Renal pelvis (tissue), 4 donors: Measurements from ENCODE around the gene PRKCB. TPM values are rescaled to one million over a fixed set of nuclear protein-coding genes. Genes with fewer than 3 reads are reported as not detected.
A peak's percentile ranks its signal among the peaks of the same experiment; 100 is the strongest.
"Not testable (repeated sequence)": the region's sequence is repeated elsewhere in the genome, so short reads cannot be mapped to it uniquely, and the experiment has no call there.

Experiments used
- DNase-seq: peaks from one replicate; pipeline ENCODE4 v3.0.0-alpha.2; 2013
- polyA plus RNA-seq, 3 donors: library from polyadenylated mRNA; unstranded; fragments of 120-200 nt; gene quantifications; one replicate each; pipeline ENCODE4 v1.2.1, GENCODE V29; 2013; ENCODE audit not compliant: insufficient read length in 3 of 3

PRKCB gene
- polyA plus RNA-seq, 3 donors, result 2.6 to 4.5 (median 3.8) TPM

DNA sequence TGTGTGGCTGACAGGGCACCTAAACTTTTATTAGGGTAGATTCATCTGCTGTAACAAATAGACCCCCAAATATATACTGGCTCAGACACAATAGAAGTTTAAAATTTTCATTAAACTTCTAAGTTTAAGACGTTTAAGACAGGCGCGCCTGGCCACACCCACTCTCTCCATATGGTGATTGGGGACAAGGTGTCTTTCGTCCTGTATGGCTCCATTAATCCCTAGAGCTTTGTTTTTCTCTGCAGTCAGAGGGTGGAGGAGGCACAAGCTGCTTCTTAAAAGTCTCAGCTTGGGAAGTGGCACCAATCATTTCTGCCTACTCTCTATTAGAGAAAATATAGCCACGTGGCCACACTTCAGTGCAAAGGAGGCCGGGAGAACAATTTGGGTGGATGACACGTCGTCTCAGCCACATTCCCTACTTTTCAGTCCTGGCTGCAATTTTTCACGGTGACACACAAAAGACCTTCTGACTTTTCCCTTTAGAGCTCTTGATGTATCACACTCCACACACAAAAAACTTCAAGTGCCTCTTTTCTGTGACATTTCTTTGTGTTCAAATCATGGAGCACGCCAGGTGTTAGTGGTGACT, 294.8 kb downstream of the PRKCB start:
- DNase-seq, result no peak

DNA sequence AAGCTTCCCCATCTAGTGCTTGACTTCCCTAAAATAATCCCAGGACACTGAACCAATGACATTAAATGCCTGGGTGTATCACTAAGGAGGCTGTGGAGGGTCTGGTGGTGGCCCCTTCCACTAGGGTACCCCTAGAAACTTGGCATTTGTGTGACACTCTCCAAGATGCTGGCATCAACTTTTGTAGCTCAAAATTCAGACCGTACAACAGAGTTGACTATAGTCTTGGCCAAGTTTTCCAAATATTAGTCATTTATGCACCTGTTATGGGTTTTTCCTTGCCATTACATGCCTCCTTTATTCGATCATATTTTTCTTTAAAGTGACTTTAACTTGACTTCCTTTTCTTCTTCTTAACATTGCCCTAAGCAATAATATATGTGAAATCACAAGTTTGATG, 295.5 kb downstream of the PRKCB start:
- no peak for DNase-seq

DNA sequence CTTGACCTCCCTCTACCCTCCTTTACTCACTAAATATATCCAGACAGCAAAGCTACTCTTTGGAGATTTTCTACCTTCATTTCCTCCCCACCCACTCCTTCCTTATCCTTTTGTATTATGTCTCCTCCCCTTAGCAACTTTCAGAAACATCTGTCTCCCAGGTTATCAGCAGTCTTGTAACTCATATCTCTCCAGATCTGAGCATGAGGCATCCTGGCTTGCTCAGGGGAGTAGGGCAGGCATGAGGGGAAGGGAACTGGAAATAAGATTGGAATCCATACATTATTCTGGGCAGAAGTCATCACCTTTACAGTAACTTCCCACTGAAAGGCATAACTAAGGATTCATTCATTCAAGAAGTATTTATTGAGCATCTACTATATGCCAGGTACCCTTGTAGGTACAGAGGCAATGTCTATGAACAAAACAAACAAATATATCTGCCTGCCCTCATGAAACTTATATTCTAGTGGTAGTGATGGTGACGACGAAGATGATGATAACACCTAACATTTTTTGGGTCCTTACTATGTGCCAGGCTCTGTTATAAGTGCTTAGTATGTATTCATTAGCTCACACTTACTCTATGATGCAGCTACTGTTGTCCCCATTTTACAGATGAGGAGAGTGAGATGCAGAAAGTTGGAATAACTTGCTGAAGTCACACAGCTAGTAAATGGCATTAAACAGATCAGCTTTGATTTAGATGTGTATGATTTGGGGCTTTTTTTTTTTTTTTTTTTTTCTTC, 296.4 kb downstream of the PRKCB start:
- no peak for DNase-seq

DNA sequence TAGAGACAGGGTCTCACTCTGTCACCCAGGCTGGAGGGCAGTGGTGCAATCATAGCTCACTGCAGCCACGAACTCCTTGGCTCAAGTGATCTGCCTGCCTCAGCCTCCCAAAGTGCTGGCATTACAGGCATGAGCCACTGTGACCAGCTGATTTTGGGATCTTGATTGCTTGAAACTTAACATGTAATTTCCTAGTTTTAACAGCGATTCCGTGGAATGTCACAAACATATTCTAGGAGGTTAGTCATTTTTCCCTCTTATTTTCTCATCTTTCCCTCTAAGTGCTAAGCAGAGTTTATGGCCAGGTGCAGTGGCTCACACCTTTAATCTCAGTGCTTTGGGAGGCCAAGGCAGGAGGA, 297.0 kb downstream of the PRKCB start:
- no peak for DNase-seq

DNA sequence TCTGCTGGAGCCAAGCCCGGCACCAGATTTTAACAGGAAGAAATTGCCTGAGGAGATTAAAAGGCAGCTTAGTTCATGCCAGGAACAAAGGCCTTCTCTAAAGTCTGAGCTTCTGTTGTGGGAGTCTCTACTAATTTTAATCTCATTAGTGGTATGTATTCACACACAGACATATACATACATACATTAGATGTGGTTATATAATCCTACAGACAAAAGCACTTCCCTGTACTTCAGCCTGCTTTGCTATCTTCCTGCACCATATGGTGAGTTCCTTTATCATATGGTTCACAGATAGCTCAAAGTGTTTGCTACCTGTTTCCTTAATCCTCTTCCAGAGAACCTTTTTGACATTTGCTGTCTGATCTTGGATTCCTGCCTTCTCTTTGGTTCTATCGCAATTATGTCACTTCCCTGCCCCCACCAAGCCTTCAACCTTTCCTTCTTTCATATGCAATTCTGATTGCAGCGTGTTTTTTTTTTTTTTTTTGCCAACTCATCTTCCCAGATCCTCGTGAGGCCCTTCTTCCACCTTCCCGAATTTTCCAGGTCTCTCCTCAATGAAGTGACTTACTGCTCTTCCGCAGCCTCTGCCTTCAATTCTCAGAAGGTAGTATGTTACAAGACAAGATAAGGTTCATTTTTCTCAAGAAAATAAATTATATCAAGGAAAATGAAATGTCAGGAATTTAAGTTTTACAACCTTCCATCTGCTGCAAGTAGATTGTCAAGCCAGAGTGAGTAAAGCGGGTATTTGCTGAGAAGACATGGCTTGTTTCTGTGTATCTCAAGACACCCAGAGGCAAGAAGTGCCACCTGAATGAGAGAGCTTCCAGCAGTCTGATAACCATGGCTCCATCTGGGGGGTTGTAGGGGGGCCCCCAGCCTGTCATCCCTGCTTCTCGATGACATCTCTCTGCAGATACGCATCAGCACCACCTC, 300.1 kb downstream of the PRKCB start:
- DNase-seq, result no peak

DNA sequence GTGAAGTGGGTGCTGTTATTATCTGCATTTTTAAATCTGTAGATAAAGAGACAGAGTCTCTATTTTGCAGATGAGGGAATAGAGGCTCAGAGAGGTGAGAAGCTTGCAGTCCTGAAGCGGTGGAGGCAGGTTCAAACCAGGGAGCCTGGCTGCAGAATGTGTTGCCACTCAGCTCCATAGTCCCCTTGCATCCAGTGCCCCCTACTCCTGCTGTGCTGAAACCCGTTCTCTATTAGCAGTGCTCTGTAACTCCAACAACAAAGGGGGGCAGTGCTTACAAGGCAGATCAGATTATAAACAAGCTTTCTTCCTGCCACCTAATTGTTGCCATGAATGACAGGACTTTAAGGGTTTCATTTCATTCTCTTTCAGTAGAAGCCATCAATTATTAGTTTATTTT, 302.2 kb downstream of the PRKCB start:
- no peak for DNase-seq

DNA sequence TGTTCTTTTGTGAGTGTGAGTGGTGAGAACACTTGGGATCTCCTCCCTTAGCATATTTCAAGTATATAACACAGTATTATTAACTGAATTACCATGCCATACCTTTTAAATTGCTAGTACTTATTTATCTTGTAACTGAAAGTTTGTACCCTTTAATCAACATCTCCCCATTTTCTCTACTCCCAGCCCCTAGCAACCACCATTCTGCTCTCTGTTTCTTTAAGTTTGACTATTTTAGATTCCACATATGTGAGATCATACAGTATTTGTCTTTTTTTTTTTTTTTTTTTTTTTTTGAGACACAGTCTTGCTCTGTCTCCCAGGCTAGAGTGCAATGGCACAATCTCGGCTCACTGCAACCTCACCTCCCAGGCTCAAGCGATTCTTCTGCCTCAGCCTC, 302.8 kb downstream of the PRKCB start:
- no peak for DNase-seq

DNA sequence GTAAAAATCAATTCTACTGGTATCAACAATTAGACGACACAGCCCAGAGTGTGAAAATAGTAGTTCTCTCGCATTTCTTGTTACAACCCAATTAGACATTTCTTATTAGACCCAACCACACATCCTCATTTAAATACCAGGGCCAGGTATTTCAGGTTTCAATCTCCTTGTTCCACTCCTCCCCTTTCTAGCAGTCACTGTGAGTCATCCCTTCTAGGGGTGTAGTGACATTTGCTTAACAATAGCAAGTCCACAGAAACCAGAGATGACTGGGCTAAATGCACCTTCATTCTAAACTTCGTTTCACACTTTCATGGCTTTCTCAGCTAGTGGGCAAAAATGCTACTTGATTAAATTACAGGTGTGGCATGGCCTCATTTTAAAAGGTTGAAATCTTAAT, 303.5 kb downstream of the PRKCB start:
- DNase-seq, result no peak

DNA sequence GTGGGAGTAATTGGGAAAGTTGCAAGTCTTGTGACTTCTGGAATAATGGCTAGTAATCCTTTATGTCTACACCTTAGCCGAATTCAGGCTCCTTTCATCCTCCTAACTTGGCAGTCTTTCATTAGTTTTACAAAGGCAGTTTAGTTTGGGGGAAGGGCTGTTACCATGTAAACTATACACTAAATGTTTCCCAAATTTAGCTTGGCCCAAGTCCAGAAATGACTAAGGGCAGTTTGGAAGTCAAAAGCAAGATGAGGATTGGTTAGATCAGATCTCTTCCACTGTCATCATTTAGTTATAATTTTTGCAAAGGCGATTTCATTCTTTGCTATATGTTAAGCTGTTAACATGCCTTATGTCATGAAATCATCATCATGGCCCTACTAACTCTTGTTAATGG, 304.9 kb downstream of the PRKCB start:
- DNase-seq, result no peak

DNA sequence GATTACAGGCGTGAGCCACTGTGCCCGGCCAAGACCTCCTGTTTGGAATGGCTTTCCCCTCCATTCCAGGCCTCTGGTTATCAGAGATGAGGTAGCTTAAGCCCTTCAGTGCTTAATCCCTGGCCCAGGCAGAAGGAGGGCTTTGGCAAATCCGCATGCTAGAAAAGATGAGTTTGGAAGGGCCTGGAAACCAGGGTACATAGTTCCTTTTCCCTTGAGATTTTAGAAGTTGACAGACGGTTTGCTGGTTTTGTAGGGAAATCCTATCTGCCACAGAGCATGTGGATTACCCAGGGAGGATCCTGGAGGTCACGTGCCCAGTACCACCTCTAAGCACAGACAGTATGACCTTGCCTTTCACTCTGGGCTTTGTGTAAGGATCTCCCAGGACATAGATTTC, 305.7 kb downstream of the PRKCB start:
- DNase-seq, result no peak

DNA sequence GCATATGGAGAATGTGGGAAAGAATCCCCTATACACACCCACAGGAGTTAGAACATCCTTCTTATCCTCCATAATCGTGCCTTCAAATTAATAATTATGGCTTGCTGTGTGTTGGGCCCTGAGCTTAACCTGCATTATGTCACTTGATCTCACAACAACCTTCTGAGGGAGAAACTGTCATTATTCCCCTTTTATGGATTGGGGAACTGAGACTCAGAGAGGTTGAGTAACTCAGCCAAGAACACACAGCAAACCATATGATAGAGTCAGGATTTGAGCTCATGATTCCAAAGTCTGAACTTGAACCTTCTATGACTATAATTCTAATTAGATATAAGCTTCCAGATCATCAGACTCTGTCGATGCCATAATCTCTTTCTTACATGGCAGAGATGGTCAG, 306.1 kb downstream of the PRKCB start:
- DNase-seq, result no peak

DNA sequence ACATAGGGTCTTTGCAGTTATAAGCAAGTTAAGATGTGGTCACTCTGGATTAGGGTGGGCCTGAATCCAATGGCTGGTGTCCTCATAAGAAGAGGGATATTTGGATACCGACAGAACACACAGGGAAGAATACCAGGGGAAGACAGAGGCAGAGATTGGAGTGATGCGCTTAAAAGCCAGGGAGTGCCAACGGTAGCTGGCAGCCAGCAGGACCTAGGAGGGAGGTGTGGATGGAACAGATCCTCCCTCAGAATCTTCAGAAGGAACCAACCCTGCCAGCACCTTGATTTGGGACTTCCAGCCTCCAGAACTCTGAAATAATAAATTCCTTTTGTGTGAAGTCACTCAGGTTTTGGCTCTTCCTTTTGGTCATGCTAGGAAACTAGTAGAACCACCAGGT, 310.1 kb downstream of the PRKCB start:
- no peak for DNase-seq

DNA sequence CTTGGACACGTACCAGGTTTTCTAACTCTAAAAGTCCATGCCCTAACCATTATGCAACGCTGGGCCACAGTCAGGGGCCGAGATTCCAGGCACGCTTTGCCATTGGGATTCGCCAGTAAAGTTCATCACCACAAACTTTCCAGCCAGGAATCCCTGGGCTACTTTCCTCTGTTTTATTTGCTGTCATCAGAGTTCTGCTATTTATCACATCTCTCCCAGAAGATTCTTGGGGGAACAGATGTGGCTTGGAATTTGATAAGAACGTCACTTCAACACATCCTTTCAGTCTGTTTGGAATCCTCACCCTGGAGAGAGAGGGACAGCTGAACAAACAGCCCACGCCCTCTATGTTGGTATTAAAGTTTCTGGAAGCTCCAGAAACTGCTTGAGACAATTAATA, 310.7 kb downstream of the PRKCB start:
- no peak for DNase-seq

DNA sequence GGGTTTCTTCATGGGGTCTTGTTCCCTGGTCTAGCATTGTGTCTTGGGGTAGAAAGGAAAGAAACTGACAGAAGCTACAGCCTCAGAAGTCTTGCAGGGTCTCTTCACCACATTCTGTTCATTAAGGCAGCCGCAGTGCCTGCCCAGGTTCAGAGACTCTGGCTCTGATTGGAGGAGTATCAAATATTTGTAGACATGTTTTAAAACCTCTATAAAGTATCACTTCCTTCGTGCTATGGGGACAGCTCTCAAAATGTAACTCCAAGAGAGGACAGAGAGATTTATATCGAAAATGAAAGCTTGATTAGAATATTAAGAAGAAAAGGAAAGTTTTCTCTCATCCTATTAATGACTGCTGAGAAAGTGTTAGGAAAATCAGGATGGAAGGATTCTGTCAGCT, 313.3 kb downstream of the PRKCB start:
- DNase-seq, result no peak

DNA sequence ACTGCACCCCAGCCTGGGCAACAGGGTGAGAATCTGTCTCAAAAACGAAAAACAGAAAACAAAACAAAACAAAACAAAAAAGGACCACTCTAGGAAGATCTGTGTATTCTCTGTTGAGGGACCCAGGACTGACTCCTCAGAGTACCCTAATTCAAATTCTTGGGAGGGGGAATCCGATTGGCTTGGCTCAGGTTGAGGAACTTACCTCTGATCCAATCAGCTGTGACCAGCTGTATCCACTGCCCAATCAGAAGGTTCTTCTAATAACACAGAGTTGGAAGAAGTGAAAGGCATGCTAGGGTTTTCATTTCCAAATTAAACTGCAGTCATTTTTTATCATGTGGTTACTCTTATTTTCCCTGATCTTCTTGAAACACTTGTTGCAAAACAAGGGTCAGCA, 314.5 kb downstream of the PRKCB start:
- DNase-seq, result no peak

DNA sequence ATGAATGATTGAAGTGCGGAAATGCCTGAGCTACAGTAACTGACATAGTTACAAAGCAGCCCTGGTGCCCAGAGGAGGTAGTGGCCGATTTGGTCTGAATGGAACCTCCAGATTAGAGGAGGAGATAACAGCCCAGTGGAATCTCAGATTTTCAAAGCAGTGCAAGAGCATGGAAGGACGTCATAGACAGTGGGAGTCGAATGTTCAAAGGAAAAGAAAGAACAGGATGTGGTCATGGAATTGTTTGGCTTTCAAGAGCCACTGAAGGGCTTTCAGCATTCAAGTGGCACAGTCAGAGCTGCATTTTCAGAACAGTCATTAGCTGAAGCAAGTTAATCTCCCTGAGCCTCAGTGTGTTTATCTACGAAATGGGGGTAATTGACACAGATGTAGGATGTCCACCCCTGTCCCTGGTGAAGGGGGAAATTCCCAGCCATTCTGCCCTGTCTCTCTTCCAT, 315.7 kb downstream of the PRKCB start:
- DNase-seq, result no peak

DNA sequence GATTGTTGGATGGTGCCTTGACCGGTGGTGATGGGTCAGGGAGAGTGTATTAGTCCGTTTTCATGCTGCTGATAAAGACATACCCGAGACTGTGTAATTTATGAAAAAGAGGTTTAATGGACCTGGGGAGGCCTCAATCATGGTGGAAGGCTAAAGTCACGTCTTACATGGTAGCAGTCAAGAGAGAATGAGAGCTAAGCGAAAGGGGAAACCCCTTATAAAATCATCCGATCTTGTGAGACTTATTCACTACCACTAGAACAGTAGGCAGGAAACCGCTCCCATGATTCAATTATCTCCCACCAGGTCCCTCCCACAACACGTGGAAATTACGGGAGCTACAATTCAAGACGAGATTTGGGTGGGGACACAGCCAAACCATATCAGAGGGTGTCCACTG, 316.3 kb downstream of the PRKCB start:
- DNase-seq, result not testable (repeated sequence)

DNA sequence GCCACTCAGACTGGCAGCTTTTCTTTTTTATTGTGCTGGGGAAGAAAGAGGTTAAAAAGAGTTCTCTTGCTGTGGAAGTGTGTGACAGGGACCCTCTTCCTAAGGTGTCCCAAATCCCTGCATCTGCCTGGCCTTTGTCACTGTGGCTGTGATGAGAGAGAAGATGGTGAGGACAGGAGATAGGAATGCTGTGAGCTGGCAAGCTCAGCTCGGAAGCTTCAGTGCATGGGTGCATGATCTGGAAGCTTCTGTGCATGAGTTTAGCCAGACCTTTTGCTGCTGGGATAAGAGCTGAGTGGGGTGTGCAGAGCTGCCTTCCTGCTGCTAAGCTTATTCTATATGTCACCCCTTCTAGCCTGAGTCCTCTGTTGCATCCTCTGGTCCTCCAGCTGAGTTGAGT, 317.0 kb downstream of the PRKCB start:
- DNase-seq, result no peak

DNA sequence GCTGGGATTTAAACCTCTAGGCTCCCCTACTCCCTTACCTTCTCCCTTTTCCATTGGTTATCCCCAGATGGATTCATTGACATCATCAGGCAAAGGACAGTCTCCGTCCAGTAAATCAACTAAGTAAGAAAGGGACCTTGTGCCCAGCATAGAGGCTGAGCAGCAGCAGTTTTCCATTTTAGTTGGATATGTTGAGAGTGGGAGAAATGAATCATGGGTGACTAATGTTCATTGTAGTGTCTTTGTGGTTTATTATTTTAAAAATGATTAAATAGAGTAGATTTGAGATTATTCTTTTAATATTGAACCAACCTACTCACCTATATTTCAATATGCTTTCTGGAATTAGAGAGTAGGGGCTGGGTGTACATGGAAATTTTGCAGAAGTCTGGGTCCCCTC, 321.0 kb downstream of the PRKCB start:
- no peak for DNase-seq

DNA sequence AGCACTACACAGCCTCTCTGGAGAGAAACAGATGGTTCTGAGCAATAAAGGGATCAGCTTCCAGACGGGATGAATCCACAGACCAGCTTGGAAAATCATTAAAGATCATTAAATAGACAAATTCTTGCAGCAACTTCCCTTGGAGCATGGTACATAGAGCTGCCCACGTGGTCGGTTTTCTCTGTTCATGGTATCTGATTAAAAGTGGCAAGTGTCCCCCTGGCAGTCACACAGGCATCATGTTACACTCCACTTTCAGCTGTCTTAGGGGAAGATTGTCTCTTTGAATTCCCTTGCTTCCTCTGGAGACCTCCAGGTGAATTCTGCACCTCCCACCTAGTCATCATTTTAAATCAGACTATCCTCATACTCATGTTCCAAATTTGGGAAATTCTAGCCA, 328.2 kb downstream of the PRKCB start:
- peak; percentile 11 for DNase-seq

DNA sequence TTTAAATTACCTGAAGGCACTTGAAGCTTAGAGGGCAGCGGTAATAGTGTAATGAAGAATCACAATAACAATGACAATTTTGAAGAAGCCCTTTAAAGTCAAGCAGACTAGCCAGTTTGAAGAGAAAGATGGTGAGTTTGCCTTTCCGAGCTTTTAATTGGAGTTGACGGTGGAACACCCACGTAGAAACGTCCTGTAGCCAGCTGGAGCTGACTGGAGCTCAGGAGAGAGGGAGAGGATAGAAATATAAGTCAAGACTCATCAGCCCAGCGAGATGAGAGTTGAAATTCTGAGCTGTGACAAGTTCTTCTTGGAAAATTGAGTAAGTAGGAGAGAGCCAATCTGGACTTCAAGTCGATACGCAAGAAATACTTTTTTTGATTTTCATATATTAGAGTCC, 328.6 kb downstream of the PRKCB start:
- no peak for DNase-seq

DNA sequence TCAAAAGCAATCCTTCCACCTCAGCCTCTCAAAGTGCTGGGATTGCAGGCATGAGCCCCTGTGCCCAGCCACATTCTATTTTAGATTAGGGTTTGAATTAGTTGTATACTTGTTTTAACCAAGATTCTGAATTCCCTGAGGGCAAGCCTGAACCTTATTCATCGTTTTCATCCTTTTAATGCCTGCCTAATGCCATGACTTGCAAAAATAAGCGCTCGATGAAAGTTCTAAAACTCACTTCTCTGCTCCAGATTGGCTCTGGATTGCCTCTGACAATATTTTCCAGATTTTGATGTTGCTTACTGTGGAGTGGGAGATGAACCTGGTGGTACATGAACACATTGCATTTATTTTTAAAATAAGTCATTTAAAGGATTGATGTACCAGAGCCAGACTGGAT, 329.5 kb downstream of the PRKCB start:
- no peak for DNase-seq
